HFF-Myc (cell line): ENCODE measurements around the gene ZNF500.

ENCODE experiments used
- DNase-seq: peaks from one replicate; pipeline ENCODE4 v3.0.0-alpha.2; 2011; ENCODE audit warnings: low read depth; ENCODE audit errors: extremely low read depth
- H3K4me3 ChIP-seq: replicated peaks from 2 replicates; pipeline ENCODE4 v1.5.1; 2011; ENCODE audit warnings: low read depth, mild to moderate bottlenecking, control low read depth, low read length
- CTCF ChIP-seq: IDR thresholded peaks from 2 replicates; pipeline ENCODE4 v1.5.1; 2012; ENCODE audit warnings: mild to moderate bottlenecking, low read depth, low read length, control low read depth; ENCODE audit errors: missing control alignments

ZNF500 gene

DNA sequence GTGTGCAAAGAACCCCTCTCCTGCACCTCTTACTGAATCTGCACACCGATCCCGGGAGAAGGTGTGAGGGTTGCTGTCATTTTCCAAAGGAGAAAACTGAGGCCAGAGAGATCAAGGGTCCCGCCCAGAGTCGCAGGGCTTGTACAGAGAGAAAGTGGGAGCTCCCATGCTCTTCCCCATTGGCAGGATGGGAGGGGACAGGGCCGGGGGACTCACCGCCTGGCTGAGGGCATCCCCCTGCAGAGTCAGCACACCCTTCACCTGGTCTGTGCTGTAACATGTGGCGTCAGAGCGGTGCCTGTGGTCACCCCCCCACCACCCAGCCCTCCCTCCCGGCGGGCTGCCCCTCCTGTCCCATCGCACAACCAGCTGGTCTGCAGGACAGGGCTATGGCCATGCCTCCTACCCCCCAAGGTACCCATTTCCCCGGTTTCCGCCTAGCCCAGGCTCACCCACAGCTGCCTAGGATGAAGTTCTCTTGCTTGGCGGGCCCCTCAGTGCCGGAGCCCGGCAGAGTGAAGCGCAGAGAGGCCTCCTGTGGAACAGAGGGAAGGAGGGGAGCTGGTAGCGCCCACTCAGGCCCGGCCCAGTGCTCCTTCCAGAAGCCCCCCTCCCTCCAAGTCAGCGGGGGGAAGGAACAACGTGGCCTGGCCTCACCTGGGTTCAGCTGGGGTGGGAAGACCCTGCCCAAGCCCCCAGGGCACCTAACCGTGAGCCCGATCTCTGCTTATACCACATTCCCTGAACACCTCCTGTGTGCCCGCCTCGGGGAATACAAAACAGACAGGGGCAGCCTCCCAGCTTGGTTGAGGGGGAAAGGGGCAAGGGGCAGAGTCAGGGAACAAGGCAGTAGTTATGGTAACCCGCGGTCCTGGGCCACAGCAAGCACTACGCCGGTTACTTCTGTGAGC is 34.3 kb upstream of the ZNF500 start:
- TF ChIP-seq CTCF: no peak
- no peak for DNase-seq
- peak overlapping the region; percentile 58 for H3K4me3 ChIP-seq

- H3K4me3 ChIP-seq: no peak overlapping the region
- DNase-seq: no peak
- no peak for TF ChIP-seq CTCF
These were observed 33.5 kb upstream of the ZNF500 start for GRCh38 chr16:4800290-4801041.

- no peak overlapping the region for H3K4me3 ChIP-seq
- no peak for TF ChIP-seq CTCF
- DNase-seq: no peak
These were observed 32.4 kb upstream of the ZNF500 start for GRCh38 chr16:4799171-4799855.

DNA sequence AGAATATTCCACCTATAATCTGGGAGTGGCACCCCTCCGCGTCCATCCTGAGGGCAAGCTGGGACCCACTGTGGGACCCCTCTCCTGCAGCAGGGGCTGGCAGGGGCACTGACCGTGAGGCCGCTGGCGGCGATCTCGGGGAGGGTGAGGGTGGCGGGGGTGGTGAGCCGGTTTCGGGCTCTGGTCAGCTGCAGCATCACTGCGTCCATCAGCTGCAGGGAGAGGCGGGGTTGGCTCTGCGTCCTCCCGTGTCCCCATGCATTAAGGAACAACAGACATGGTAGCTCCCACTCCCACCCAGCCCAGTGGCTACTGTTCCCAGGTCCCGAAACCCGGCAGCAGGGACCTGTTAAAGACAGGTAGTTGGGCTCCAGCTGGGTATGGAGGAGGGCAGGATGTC is 31.5 kb upstream of the ZNF500 start:
- TF ChIP-seq CTCF: no peak
- DNase-seq: no peak
- no peak overlapping the region for H3K4me3 ChIP-seq

DNA sequence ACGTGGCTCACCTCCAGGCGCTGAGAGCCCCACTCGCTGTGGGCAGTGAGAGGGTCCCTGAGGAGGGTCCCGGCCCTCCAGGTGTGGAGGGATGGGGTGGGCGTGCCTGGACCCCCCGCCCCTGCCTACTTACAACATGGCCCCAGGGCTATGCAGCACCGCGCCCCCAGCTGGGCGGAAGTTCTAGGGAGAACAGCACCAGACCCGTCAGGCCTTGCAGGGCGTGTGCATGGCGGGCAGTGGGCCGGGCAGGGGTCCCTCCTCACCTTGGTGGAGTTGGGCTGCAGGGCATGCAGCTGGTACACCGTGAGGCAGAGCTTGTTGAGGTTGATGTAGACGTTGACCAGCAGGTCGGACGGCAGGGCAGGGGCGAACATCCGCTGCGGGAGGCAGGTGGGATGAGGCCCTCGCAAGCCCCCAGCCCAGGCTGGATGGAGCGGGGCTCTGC is 30.9 kb upstream of the ZNF500 start:
- no peak overlapping the region for H3K4me3 ChIP-seq
- DNase-seq: no peak
- no peak for TF ChIP-seq CTCF

DNA sequence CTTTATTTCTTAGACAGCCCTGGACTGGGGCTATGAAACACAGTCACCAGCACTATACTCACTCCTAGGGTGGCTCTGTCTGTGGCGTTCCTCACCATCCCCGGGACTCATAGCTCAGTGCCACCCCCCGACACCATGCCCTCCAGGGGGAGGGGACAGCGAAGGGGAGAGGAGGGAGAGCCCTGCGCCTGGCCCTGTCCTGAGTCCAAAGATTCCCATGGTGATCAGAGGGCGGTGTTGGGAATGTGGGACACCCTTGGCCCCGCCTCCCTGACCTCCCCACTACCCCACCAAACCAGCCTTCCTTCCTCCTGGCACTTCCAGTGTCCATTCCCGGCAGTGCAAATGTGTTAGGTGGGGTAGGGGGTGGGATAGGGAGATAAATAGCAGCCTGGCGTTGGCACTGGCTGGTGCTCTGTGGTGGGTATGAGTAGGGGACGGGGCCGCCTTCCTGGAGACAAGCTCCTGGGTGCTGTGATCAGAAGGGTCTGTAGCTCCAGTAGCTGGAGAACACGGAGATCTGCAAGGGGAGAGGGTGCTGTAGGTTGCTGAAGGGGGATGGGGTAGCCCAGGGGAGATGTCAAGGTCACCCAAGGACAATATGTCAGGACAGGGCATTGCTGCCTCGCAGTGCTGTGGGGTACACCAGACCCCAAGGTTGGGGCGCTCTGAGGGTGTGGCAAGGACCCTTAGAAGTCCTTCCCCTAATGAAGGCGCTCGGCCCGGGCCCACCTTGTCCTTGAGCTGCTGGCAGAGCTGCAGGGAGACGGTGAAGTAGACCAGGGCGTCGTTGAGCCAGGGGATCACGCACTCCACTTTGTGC is 30.2 kb upstream of the ZNF500 start:
- no peak for TF ChIP-seq CTCF
- no peak overlapping the region for H3K4me3 ChIP-seq
- no peak for DNase-seq
